GM11168 (cell line): ENCODE data around the gene ZMYND11.

Experiments
- in situ Hi-C: fragments of 300-500 bp; cut with MboI; formaldehyde crosslinking; loops from one replicate; pipeline ENCODE4 v1.12.0; 2022; ENCODE audit warnings: low sequenced_read_pairs; ENCODE audit not compliant: unreplicated experiment

ZMYND11 gene

DNA sequence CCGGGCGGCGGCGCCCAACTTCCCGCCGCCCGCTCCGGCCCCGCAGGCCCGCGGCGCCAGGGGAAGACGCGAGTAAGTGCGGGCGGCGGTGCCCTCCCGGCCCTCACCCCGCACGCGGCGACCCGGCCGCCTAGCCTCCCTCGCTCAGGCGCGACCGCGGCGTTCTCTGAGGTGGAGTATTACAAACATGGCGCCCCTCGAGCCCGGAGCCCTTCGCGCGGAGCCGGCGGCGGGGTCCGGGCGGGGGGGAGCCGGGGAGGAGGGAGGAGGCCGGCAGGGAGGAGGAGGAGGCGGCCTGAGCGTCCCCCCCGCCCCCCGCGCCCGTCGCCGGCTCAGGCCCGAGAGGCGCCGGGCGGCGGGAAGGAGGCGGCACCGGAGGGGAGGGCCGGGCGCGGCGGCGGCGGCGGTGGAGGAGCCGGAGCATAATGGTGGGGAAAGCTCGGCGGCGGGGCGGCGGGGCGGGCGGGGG is at the start of gene ZMYND11:
Gene ZMYND11, plus strand, starts transcription at position 324 of the 469 bp plus-strand sequence. CDS start 44,558 bp downstream, outside the sequence.
- in situ Hi-C loops: no loop called here

- in situ Hi-C loops: no loop called here
Observed at GRCh38 chr10:86031-86430, 49.2 kb upstream of the ZMYND11 start.

- in situ Hi-C loops: no loop called here
Observed at GRCh38 chr10:87177-88080, 47.8 kb upstream of the ZMYND11 start.

DNA sequence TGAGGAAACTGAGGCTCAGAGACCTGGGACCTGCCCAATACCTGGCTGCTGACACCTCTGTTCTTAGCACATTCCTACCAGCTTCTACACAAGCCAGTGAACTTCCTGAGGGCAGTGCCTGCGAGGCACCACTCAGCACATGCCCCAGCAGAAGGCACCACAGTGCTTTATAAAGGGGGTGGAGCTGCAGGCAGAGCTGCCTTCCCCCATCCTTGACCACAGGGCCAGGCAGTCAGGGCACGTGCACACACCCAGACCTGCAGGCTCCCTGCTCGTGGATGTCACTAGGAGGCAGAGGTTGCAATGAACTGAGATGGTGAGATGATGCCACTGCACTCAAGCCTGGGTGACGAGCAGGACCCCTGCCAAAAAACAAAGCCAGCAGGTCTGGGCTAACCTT is 47.0 kb upstream of the ZMYND11 start:
- in situ Hi-C loops: no loop called here

- in situ Hi-C loops: no loop called here
Observed at GRCh38 chr10:89248-89647, 46.0 kb upstream of the ZMYND11 start.

GRCh38 chr10:90161-90560 is 45.1 kb upstream of the ZMYND11 start:
- in situ Hi-C loops: no loop called here

GRCh38 chr10:91313-91712 is 43.9 kb upstream of the ZMYND11 start:
- in situ Hi-C loops: no loop called here

- in situ Hi-C loops: no loop called here
Observed at GRCh38 chr10:92153-92552, 43.1 kb upstream of the ZMYND11 start.

DNA sequence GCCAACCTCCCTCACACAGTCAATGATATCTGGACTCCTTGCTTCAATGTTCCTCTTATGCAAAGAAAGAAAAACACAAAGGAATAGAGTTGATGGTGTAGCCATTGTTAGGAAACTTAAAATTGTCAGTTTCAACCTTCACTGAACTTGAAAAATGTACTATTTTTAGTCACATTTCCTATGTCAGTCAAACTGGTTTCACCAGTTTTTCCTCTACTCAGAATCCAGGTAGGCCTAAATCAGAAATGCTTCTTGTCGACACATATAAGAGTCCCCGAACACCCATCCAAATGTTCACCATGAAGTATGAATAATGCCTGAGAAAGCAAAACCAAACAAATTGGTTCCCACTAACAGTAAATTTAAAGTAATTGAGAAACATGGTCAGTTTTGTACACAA is 42.4 kb upstream of the ZMYND11 start:
- in situ Hi-C loops: no loop called here

GRCh38 chr10:94613-95012 is 40.6 kb upstream of the ZMYND11 start:
- in situ Hi-C loops: no loop called here

- in situ Hi-C loops: no loop called here
Observed at GRCh38 chr10:95356-96115, 39.7 kb upstream of the ZMYND11 start.

DNA sequence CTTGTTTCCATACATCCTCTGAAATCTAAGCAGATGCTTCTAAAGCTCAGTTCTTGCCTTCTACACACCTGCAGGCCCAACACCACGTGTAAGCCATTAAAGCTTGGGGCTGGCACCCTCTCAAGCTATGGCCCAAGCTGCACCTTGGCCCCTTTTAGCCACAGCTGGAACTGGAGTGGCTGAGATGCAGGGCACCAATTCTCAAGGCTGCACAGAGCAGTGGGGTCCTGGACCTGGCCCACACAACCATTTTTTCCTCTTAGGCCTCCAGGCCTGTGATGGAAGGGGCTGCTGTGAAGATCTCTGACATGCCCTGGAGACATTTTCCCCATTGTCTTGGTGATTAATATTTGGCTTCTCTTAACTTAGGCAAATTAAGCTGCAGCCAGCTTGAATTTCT is 38.8 kb upstream of the ZMYND11 start:
- in situ Hi-C loops: no loop called here

GRCh38 chr10:104416-104815 is 30.8 kb upstream of the ZMYND11 start:
- in situ Hi-C loops: no loop called here

DNA sequence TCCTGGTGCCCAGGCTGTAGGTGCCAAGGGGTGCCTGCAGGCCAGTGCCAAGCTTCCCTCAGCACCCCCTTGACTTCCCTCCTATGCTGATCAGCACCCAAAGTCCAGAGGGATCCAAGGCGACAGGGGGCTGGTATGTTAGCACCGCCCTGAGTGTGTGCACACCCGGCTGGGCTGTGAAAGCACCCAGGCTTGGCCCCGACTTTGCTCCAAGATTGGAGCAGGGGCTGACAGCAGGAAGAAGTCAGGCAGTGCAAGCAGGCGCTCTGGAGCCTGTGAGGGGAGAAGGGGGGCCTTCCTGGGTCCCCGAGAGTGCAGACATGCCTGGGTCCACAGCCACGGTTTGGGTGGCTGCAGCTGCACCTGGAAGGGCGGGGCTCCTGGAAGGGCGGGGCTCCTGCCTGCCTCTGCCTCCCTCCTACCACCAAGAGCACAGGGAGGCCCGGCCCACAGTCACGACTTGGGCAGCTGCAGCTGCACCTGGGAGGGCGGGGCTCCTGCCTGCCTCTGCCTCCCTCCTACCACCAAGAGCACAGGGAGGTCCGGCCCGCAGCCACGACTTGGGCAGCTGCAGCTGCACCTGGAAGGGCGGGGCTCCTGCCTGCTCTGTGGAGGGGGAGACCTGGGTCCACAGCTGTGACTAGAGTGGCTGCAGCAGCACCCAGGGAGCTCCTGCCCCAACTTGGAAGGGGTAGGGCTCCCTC is 30.2 kb upstream of the ZMYND11 start:
- in situ Hi-C loops: no loop called here

- in situ Hi-C loops: no loop called here
Observed at GRCh38 chr10:105806-106205, 29.4 kb upstream of the ZMYND11 start.

DNA sequence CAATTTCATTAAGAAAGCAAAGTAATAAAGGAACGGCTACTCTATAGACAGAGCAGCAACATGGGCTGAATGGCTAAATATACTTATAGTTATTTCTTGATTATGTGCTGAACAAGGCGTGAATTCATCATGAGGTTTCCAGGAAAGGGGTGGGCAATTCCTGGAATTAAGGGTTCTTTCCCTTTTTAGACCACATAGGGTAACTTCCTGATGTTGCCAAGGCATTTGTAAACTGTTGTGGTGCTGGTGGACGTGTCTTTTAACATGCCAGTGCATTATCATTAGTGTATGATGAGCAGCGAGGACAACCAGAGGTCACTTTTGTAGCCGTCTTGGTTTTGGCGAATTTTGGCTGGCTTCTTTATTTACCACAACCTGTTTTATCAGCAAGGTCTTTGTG is 28.5 kb upstream of the ZMYND11 start:
- in situ Hi-C loops: no loop called here

DNA sequence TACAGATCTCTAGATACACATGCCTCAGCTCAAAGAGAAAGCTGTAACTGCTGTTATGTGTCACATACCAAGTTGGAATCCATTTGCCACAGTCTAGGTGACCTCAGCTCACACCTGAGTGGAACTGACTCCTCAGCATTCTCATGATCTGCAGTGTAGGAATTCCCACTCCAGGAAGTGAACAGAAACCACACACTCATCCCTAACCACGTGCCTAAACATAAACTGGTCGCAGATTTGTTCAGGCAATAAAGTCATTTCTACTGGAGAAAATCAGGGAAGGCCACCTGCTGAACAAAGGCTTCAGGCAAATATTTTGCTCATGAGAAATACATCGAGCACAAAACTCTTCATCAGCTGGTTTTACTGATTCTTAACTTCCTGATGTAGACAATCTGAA is 23.0 kb upstream of the ZMYND11 start:
- in situ Hi-C loops: no loop called here

- in situ Hi-C loops: no loop called here
Observed at GRCh38 chr10:124874-125273, 10.4 kb upstream of the ZMYND11 start.

DNA sequence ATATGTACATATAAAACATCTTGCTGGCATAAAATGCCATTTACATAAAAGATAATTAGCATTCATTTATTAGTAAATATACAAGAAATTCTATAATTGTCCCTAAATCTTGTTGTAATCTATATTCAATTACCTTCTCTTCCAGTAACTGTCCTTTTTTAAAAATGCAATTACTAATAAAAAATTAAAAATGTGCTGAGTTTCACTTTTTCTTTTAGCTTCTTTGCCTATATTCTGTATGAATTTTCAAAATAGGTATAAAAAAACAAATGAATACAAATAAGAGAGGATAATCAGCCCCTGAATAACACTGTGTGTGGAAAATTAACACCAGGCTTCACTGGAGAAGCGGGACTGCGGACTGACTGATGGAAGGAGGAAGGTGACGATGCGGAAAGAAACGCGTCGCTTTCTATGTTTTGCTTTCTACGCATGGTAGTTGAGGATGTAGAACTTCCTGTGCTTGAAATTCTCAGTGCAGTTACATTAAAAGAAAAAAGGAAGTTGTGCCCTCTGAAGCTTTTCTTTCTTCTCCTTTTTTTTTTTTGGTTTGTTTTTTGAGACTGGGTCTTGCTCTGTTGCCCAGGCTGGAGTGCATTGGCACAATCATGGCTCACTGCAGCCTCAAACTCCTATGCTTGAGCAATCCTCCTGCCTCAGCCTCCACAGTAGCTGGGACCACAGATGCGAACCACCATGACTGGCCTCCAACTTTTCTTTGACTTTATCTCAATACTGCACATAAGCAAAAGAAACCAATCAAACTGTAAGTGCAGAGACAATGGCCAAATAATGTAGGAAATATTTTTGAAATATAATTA is 7.4 kb upstream of the ZMYND11 start:
- in situ Hi-C loops: no loop called here

DNA sequence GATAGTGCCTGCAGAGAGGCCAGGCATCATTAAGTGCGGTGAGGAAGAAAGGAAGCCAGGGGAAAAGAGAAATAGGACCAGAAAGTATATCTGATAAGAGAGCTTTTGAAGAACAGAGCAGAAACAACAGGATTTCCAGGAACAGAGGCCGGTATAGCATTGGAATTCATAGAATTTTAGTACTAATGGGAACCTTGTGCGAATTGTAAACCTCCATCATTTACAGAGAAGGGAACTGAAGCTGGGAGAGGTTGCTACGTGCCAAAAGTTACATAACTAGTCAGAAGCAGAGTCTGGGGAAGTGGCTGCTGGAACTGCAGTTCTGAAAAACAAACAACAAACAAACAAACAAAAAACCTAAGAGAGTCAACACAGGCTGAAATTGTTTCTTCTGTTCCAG is 5.4 kb upstream of the ZMYND11 start:
- in situ Hi-C loops: no loop called here
